Measurements from ENCODE around the gene TMPRSS11E. TPM values are rescaled to one million over a fixed set of nuclear protein-coding genes. Genes with fewer than 3 reads are reported as not detected.
"Not testable (repeated sequence)": the region's sequence is repeated elsewhere in the genome, so short reads cannot be mapped to it uniquely, and the experiment has no call there.

Gene TMPRSS11E
- total RNA-seq, 1 donor from 2014 or later = not detected

GRCh38 chr4:68466751-68467150 is 19.5 kb downstream of the TMPRSS11E start:
- no peak for DNase-seq (ENCODE audit: low spot score)
- H3K4me1 Mint-ChIP-seq (ENCODE audit: low read depth) = peaks cover 11% of the 10 kb centered on the region
- no peaks in the 10 kb centered on the region for H3K27me3 Mint-ChIP-seq (ENCODE audit: low read depth)
- no peaks in the 10 kb centered on the region for H3K36me3 Mint-ChIP-seq (ENCODE audit: low read depth)
- intact Hi-C loops (cut with micrococcal nuclease) = no loop called here
- H3K4me3 Mint-ChIP-seq (ENCODE audit: low read depth) = no peak overlapping the region
- no peak overlapping the region for H3K27ac Mint-ChIP-seq
- H3K9me3 Mint-ChIP-seq = peaks cover 3% of the 10 kb centered on the region

GRCh38 chr4:68469482-68469881 is 22.2 kb downstream of the TMPRSS11E start:
- intact Hi-C loops (cut with micrococcal nuclease) = no loop called here

GRCh38 chr4:68476191-68476590 is 28.9 kb downstream of the TMPRSS11E start:
- DNase-seq (ENCODE audit: low spot score) = no peak
- Mint-ChIP-seq H3K4me1 (ENCODE audit: low read depth) (no peaks in the 10 kb centered on the region), H3K4me3 (ENCODE audit: low read depth) (no peak overlapping the region)

More at GRCh38 chr4:68469482-68469881, 22.2 kb downstream of the TMPRSS11E start:
- Mint-ChIP-seq H3K36me3 (ENCODE audit: low read depth) (no peaks in the 10 kb centered on the region), H3K9me3 (peaks cover 3% of the 10 kb centered on the region), H3K4me3 (ENCODE audit: low read depth) (no peak overlapping the region), H3K27me3 (ENCODE audit: low read depth) (no peaks in the 10 kb centered on the region), H3K27ac (no peak overlapping the region), H3K4me1 (ENCODE audit: low read depth) (peaks cover 11% of the 10 kb centered on the region)
- DNase-seq (ENCODE audit: low spot score) = no peak

DNA sequence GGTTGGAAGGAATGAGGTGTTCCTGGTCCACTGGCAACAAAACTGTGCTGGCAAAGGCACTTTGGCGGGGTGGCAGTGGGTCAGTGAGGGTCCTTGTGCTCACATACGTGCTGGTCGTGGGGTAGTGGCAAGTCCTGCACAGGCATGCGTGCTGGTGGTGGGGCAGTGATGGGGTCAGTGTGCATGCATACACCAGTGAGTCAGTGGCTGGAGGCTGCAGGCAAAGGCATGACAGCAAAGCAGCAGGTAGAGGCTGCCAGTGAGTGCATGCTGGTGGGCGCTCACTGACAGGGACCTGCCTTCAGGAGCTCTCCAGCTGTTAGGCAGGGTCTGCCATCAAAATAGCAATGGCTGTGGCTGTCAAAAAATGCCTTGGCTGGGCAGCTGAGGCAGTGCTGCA is 42.1 kb downstream of the TMPRSS11E start:
- Mint-ChIP-seq H3K27me3 (ENCODE audit: low read depth) (no peaks in the 10 kb centered on the region), H3K9me3 (no peaks in the 10 kb centered on the region), H3K4me1 (ENCODE audit: low read depth) (no peaks in the 10 kb centered on the region), H3K36me3 (ENCODE audit: low read depth) (no peaks in the 10 kb centered on the region), H3K4me3 (ENCODE audit: low read depth) (no peak overlapping the region), H3K27ac (no peak overlapping the region)
- intact Hi-C loops (cut with micrococcal nuclease) = no loop called here
- no peak for DNase-seq (ENCODE audit: low spot score)

More at GRCh38 chr4:68476191-68476590, 28.9 kb downstream of the TMPRSS11E start:
- Mint-ChIP-seq H3K36me3 (ENCODE audit: low read depth) (no peaks in the 10 kb centered on the region), H3K27me3 (ENCODE audit: low read depth) (peaks cover 4% of the 10 kb centered on the region), H3K9me3 (no peaks in the 10 kb centered on the region), H3K27ac (no peak overlapping the region)
- intact Hi-C loops (cut with micrococcal nuclease) = no loop called here

- intact Hi-C loops (cut with micrococcal nuclease) = no loop called here
- no peaks in the 10 kb centered on the region for H3K36me3 Mint-ChIP-seq (ENCODE audit: low read depth)
These were observed 43.7 kb downstream of the TMPRSS11E start for GRCh38 chr4:68490826-68491457.

GRCh38 chr4:68494688-68495087 is 47.4 kb downstream of the TMPRSS11E start:
- Mint-ChIP-seq H3K27ac (no peak overlapping the region), H3K9me3 (no peaks in the 10 kb centered on the region), H3K4me1 (ENCODE audit: low read depth) (no peaks in the 10 kb centered on the region), H3K27me3 (ENCODE audit: low read depth) (no peaks in the 10 kb centered on the region), H3K36me3 (ENCODE audit: low read depth) (no peaks in the 10 kb centered on the region), H3K4me3 (ENCODE audit: low read depth) (no peak overlapping the region)
- intact Hi-C loops (cut with micrococcal nuclease) = no loop called here
- DNase-seq (ENCODE audit: low spot score) = no peak

More at GRCh38 chr4:68490826-68491457, 43.7 kb downstream of the TMPRSS11E start:
- Mint-ChIP-seq H3K4me1 (ENCODE audit: low read depth) (no peaks in the 10 kb centered on the region), H3K4me3 (ENCODE audit: low read depth) (no peak overlapping the region), H3K9me3 (no peaks in the 10 kb centered on the region), H3K27me3 (ENCODE audit: low read depth) (no peaks in the 10 kb centered on the region), H3K27ac (no peak overlapping the region)
- no peak for DNase-seq (ENCODE audit: low spot score)

DNA sequence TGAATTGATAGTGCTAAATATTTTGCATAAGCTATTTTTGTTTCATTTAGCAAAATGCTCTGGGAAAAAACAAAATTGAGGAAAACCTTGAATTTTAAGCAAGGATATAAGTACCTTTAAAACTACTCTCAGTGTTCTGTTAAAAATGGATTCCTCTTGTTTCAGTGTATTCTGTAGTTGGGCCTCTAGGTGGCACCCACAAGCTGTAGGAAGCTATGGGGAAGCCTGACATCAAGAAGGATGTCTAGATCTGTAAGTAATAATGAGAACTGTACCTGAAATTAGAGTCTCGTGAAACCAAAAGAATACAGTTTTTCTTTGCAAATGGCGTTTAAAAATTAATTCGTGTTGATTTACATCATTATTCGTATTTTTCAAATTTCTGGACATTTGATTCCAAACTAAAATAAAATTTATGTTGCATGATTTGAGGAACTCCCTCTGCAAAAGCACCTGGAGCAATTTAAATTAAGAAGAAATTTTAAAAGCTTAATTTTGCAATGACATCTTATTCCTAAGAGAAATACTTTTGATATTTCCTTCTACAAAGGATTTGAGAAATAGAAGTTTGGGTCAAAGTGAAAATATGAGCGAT is 51.2 kb downstream of the TMPRSS11E start:
- Mint-ChIP-seq H3K36me3 (ENCODE audit: low read depth) (no peaks in the 10 kb centered on the region), H3K27me3 (ENCODE audit: low read depth) (no peaks in the 10 kb centered on the region), H3K27ac (no peak overlapping the region), H3K4me1 (ENCODE audit: low read depth) (no peaks in the 10 kb centered on the region), H3K4me3 (ENCODE audit: low read depth) (no peak overlapping the region), H3K9me3 (no peaks in the 10 kb centered on the region)
- intact Hi-C loops (cut with micrococcal nuclease) = no loop called here
- DNase-seq (ENCODE audit: low spot score) = peak; percentile 36

- no peak for DNase-seq (ENCODE audit: low spot score)
- Mint-ChIP-seq H3K4me3 (ENCODE audit: low read depth) (no peak overlapping the region), H3K27ac (no peak overlapping the region), H3K36me3 (ENCODE audit: low read depth) (no peaks in the 10 kb centered on the region), H3K9me3 (no peaks in the 10 kb centered on the region), H3K4me1 (ENCODE audit: low read depth) (no peaks in the 10 kb centered on the region), H3K27me3 (ENCODE audit: low read depth) (no peaks in the 10 kb centered on the region)
- intact Hi-C loops (cut with micrococcal nuclease) = no loop called here
These were observed 51.8 kb downstream of the TMPRSS11E start for GRCh38 chr4:68499021-68499420.

GRCh38 chr4:68503462-68503861 is 56.2 kb downstream of the TMPRSS11E start:
- H3K4me3 Mint-ChIP-seq (ENCODE audit: low read depth); DNase-seq (ENCODE audit: low spot score); H3K4me1 Mint-ChIP-seq (ENCODE audit: low read depth); H3K27ac Mint-ChIP-seq; H3K27me3 Mint-ChIP-seq (ENCODE audit: low read depth); H3K9me3 Mint-ChIP-seq; intact Hi-C loops (cut with micrococcal nuclease); H3K36me3 Mint-ChIP-seq (ENCODE audit: low read depth): not testable (repeated sequence)

GRCh38 chr4:68504836-68505235 is 57.6 kb downstream of the TMPRSS11E start:
- DNase-seq (ENCODE audit: low spot score); H3K4me1 Mint-ChIP-seq (ENCODE audit: low read depth); H3K27ac Mint-ChIP-seq; intact Hi-C loops (cut with micrococcal nuclease); H3K9me3 Mint-ChIP-seq; H3K4me3 Mint-ChIP-seq (ENCODE audit: low read depth); H3K27me3 Mint-ChIP-seq (ENCODE audit: low read depth); H3K36me3 Mint-ChIP-seq (ENCODE audit: low read depth): not testable (repeated sequence)

- H3K27ac Mint-ChIP-seq; DNase-seq (ENCODE audit: low spot score); H3K36me3 Mint-ChIP-seq (ENCODE audit: low read depth); H3K4me3 Mint-ChIP-seq (ENCODE audit: low read depth); intact Hi-C loops (cut with micrococcal nuclease); H3K4me1 Mint-ChIP-seq (ENCODE audit: low read depth); H3K27me3 Mint-ChIP-seq (ENCODE audit: low read depth); H3K9me3 Mint-ChIP-seq: not testable (repeated sequence)
These were observed 58.2 kb downstream of the TMPRSS11E start for GRCh38 chr4:68505452-68505851.

GRCh38 chr4:68518889-68519288 is 71.6 kb downstream of the TMPRSS11E start:
- H3K4me1 Mint-ChIP-seq (ENCODE audit: low read depth) = no peaks in the 10 kb centered on the region
- no peak for DNase-seq (ENCODE audit: low spot score)
- no peak overlapping the region for H3K27ac Mint-ChIP-seq
- no peaks in the 10 kb centered on the region for H3K36me3 Mint-ChIP-seq (ENCODE audit: low read depth)
- no peak overlapping the region for H3K4me3 Mint-ChIP-seq (ENCODE audit: low read depth)
- H3K27me3 Mint-ChIP-seq (ENCODE audit: low read depth) = no peaks in the 10 kb centered on the region
- intact Hi-C loops (cut with micrococcal nuclease) = no loop called here
- no peaks in the 10 kb centered on the region for H3K9me3 Mint-ChIP-seq

DNA sequence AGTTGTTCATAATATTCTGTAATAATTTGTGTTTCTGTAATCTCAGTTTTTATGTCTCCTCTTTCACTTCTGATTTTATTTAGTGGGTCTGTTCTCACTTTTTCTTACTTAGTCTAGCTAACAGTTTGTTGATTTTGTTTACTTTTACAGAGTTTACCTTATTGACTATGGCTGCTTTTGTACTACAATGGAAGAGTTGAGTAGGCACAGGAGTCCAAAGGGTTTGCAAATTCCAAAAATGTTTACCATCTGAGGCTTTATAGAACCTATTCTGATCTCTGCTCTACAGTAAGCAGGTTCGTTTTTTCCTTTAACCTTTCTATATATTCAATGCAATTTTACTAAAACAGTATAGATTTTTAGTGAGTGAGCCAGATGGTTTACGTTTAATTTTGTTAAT is 73.7 kb downstream of the TMPRSS11E start:
- H3K4me1 Mint-ChIP-seq (ENCODE audit: low read depth) = no peaks in the 10 kb centered on the region
- DNase-seq (ENCODE audit: low spot score) = no peak
- no peaks in the 10 kb centered on the region for H3K27me3 Mint-ChIP-seq (ENCODE audit: low read depth)
- no peak overlapping the region for H3K27ac Mint-ChIP-seq
- intact Hi-C loops (cut with micrococcal nuclease) = no loop called here
- no peaks in the 10 kb centered on the region for H3K9me3 Mint-ChIP-seq
- H3K36me3 Mint-ChIP-seq (ENCODE audit: low read depth) = no peaks in the 10 kb centered on the region
- H3K4me3 Mint-ChIP-seq (ENCODE audit: low read depth) = no peak overlapping the region
